Measurements from ENCODE around the gene NAPG. TPM values are rescaled to one million over a fixed set of nuclear protein-coding genes. Genes with fewer than 3 reads are reported as not detected.
"Not testable (repeated sequence)": the region's sequence is repeated elsewhere in the genome, so short reads cannot be mapped to it uniquely, and the experiment has no call there.

Gene NAPG
- total RNA-seq, 6 donors from 2014 or later, result 16.8 to 72.0 (median 34.0) TPM

- ATAC-seq (ENCODE audit: low FRiP score in 2 of 2) (no peak), DNase-seq (no peak)
- H3K4me1 ChIP-seq, result peaks cover 4 to 11% (median 10%) of the 10 kb centered on the region in 4 donors
- no peaks in the 10 kb centered on the region for H3K9me3 ChIP-seq
- H3K4me3 ChIP-seq, result no peak overlapping the region
- TF ChIP-seq POLR2A (IDR thresholded peaks at IDR 0.05) (no peak), POLR2AphosphoS5 (IDR thresholded peaks at IDR 0.05) (no peak), CTCF (IDR thresholded peaks at IDR 0.05) (no peak), EP300 (IDR thresholded peaks at IDR 0.05) (no peak)
- H3K27me3 ChIP-seq, result no peaks in the 10 kb centered on the region
- no peaks in the 10 kb centered on the region for H3K36me3 ChIP-seq
- 89 to 94% methylated on average over 6 to 9 of the region's 9 CpGs for WGBS, 2 donors
- H3K27ac ChIP-seq, result no peak overlapping the region
These were observed 38.1 kb downstream of the NAPG start for GRCh38 chr18:10563886-10564285.

- Histone ChIP-seq H3K4me1 (peaks cover 3 to 6% (median 5%) of the 10 kb centered on the region in 4 donors), H3K36me3 (no peaks in the 10 kb centered on the region), H3K4me3 (no peak overlapping the region), H3K9me3 (no peaks in the 10 kb centered on the region), H3K27ac (no peak overlapping the region), H3K27me3 (no peaks in the 10 kb centered on the region)
- no peak for TF ChIP-seq EP300 (IDR thresholded peaks at IDR 0.05)
- TF ChIP-seq CTCF (IDR thresholded peaks at IDR 0.05), result no peak
- no peak for TF ChIP-seq POLR2AphosphoS5 (IDR thresholded peaks at IDR 0.05)
- TF ChIP-seq POLR2A (IDR thresholded peaks at IDR 0.05), result no peak
- WGBS, 2 donors, result 92% methylated on average over 10 of the region's 10 CpGs
- DNase-seq, result no peak
- ATAC-seq (ENCODE audit: low FRiP score in 2 of 2), result no peak
These were observed 39.3 kb downstream of the NAPG start for GRCh38 chr18:10564975-10565773.

GRCh38 chr18:10565835-10566234, 40.0 kb downstream of the NAPG start:
- WGBS, 2 donors, result 88% methylated on average over 5 of the region's 5 CpGs
- no peaks in the 10 kb centered on the region for H3K27me3 ChIP-seq
- TF ChIP-seq POLR2A (IDR thresholded peaks at IDR 0.05), result no peak
- TF ChIP-seq EP300 (IDR thresholded peaks at IDR 0.05), result no peak
- no peak for TF ChIP-seq POLR2AphosphoS5 (IDR thresholded peaks at IDR 0.05)
- no peak for TF ChIP-seq CTCF (IDR thresholded peaks at IDR 0.05)
- no peaks in the 10 kb centered on the region for H3K4me1 ChIP-seq
- no peaks in the 10 kb centered on the region for H3K36me3 ChIP-seq
- no peaks in the 10 kb centered on the region for H3K9me3 ChIP-seq
- H3K27ac ChIP-seq, result no peak overlapping the region
- ATAC-seq (ENCODE audit: low FRiP score in 2 of 2), result no peak
- no peak for DNase-seq
- no peak overlapping the region for H3K4me3 ChIP-seq

GRCh38 chr18:10566390-10566789, 40.6 kb downstream of the NAPG start:
- Histone ChIP-seq H3K27me3 (no peaks in the 10 kb centered on the region), H3K4me3 (no peak overlapping the region), H3K36me3 (no peaks in the 10 kb centered on the region), H3K27ac (no peak overlapping the region), H3K9me3 (no peaks in the 10 kb centered on the region), H3K4me1 (no peaks in the 10 kb centered on the region)
- DNase-seq (no peak), ATAC-seq (ENCODE audit: low FRiP score in 2 of 2) (no peak)
- WGBS, 2 donors, result 90 to 93% methylated on average over 3 of the region's 3 CpGs
- TF ChIP-seq POLR2A (IDR thresholded peaks at IDR 0.05) (no peak), EP300 (IDR thresholded peaks at IDR 0.05) (no peak), CTCF (IDR thresholded peaks at IDR 0.05) (no peak), POLR2AphosphoS5 (IDR thresholded peaks at IDR 0.05) (no peak)

- H3K4me3 ChIP-seq; ATAC-seq (ENCODE audit: low FRiP score in 2 of 2); H3K27me3 ChIP-seq; H3K36me3 ChIP-seq; H3K4me1 ChIP-seq; H3K27ac ChIP-seq; DNase-seq; H3K9me3 ChIP-seq: not testable (repeated sequence)
- 90 to 98% methylated on average over 5 of the region's 5 CpGs for WGBS, 2 donors
These were observed 44.1 kb downstream of the NAPG start for GRCh38 chr18:10569941-10570340.
